ENCODE measurements around the gene CALML3. TPM values are rescaled to one million over a fixed set of nuclear protein-coding genes. Genes with fewer than 3 reads are reported as not detected.
A peak's percentile ranks its signal among the peaks of the same experiment; 100 is the strongest.

CALML3 gene
- total and polyA plus RNA-seq, 2 of the 13 experiments (the other 11 are each of a cell fraction or from before 2014, with no cell fraction given), result not detected

- peak; percentile 81; the same call in 1 of the 2 replicates for TF ChIP-seq ZNF646 (CRISPR knock-in tag; IDR thresholded peaks at IDR 0.05)
- no peak for TF ChIP-seq ZNF816 (CRISPR knock-in tag; IDR thresholded peaks at IDR 0.05; ENCODE audit: borderline replicate concordance)
- peak; percentile 38; the same call in 1 of the 2 replicates for TF ChIP-seq IKZF1 (IDR thresholded peaks at IDR 0.05)
- TF ChIP-seq ZNF574 (CRISPR knock-in tag; IDR thresholded peaks at IDR 0.05), result no peak
These were observed 27.5 kb upstream of the CALML3 start (continued) for GRCh38 chr10:5497289-5497688.

Measured in HepG2 (cell line).